Pancreas (tissue), 10 donors: ENCODE measurements around the gene CLDN17. TPM values are rescaled to one million over a fixed set of nuclear protein-coding genes. Genes with fewer than 3 reads are reported as not detected.

Source experiments
- ATAC-seq, 4 donors: fragments of 200-7000 bp; cut with Tn5 transposase; one replicate each; pipeline versions ENCODE4 v1.8.0 to v1.9.1; 2020; ENCODE audit warnings: mild to moderate bottlenecking in 4 of 4, moderate library complexity in 4 of 4
- DNase-seq, 6 donors: peaks; one replicate each; pipeline ENCODE4 v3.0.0-alpha.2; 2020
- FAIRE-seq: peaks from 2 replicates; lab custom pipeline; 2012; peaks lifted over from hg19 to GRCh38; lab: Jason Lieb, UNC
- H3K27ac ChIP-seq, 4 donors: fragments of 200-600 bp; sonication (generic); 1 replicate in 3 of 4; 2 replicates in 1 of 4; pipeline versions ENCODE4 v1.5.0 to v1.8.0; 2020
- H3K27me3 ChIP-seq, 4 donors: fragments of 200-600 bp; one replicate each; pipeline ENCODE4 v1.8.0; 2021
- H3K36me3 ChIP-seq, 3 donors: fragments of 200-600 bp; sonication (generic) in 1 of 3; one replicate each; pipeline versions ENCODE4 v1.5.0 to v1.8.0; 2020 to 2021
- H3K4me1 ChIP-seq, 3 donors: fragments of 200-600 bp; one replicate each; pipeline ENCODE4 v1.8.0; 2021
- H3K4me3 ChIP-seq, 4 donors: fragments of 200-600 bp; sonication (generic) in 2 of 4; one replicate each; pipeline versions ENCODE4 v1.5.0 to v1.8.0; 2020 to 2021
- H3K9me3 ChIP-seq, 4 donors: fragments of 200-600 bp; one replicate each; pipeline ENCODE4 v1.8.0; 2021
- CTCF ChIP-seq, 4 donors: fragments of 200-600 bp; sonication (generic) in 3 of 4; IDR thresholded peaks; one replicate each; pipeline versions ENCODE4 v1.5.0 to v1.8.0; 2021; ENCODE audit warnings: antibody characterized with exemption in 4 of 4
- WGBS, 2 donors: extraction: QIAGEN DNeasy Blood & Tissue Kit; methylation state at CpG; one replicate each; pipeline ENCODE4 v1.1.7; 2013; 5-methylcytosine and 5-hydroxymethylcytosine counted together
- intact Hi-C, 3 donors: fragments of 100-400 bp; cut with DNase I; formaldehyde crosslinking; loops; one replicate each; pipeline versions ENCODE4 v1.11.1 to v1.14.2; 2022
- polyA plus RNA-seq, 2 donors: library from polyadenylated mRNA; stranded (reverse); fragments of 200-250 nt; gene quantifications; one replicate each; pipeline ENCODE4 v1.2.3, GENCODE V29; 2013
- total RNA-seq, 6 donors: library from RNA; stranded (reverse); fragmentation: NEBNext Ultra II Directional in 4 of 6; extraction: Animal tissue kit (Norgen Biotek cat#: 25700) in 4 of 6; gene quantifications; one replicate each; pipeline versions ENCODE4 v1.2.1 to v1.2.4, GENCODE V29; 2021 to 2023
- donor health status: healthy with polysubstance abuse.
- donor health status: DM: no; HTN: no; CAD: no; lungs with moderate emphysema.
- donor health status: DM: no; HTN: no; CAD: no.
- donor health status: control.
- donor health status: control.
- donor health status: Bipolar disorder and iron deficiency.
- donor health status: DM: yes; HTN: yes; CAD: no.
- donor health status: DM: no; HTN: no; CAD: no.
- donor health status: DM: no; HTN: no; CAD: no.
- donor health status: DM: yes; HTN: yes; CAD: no.

CLDN17 gene
- total and polyA plus RNA-seq, 8 donors, result not detected

DNA sequence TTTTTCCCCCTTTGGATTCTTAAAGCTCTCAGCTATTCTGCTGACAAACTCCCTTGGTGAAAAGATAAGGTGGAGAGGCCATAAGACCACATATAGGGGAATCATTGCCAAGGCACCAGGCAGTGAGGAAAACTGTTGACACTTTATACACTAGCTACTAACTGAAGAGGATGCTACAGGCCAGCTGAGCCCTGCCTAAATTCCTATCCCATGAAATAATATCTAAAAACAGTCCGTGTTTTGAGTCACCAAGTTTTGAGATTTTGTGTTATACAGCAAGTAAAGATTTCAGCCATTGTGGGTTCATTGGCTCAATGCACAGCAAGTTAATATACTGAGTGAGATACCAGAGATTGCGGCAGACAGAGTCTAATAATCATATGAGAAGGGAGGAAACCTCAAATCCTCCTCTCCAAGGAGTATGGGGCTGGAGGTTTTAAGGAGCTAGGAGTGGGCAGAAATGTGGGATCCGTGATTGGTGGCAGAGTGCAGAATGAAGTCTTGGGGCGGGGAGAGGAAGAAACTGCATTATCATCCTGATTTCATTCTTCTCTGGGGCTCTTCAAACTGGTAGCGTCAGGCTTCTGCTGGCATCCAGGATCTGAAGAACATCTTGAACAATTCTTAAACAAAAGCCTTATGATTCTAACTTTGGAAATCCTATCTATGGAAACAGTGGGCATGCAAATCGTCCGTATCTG is 40.1 kb upstream of the CLDN17 start:
- H3K36me3 ChIP-seq, result no peaks in the 10 kb centered on the region
- no peak overlapping the region for H3K27ac ChIP-seq
- WGBS, 2 donors, result 66 to 76% methylated on average over 7 of the region's 7 CpGs
- H3K9me3 ChIP-seq, result no peaks in the 10 kb centered on the region
- no peaks in the 10 kb centered on the region for H3K4me1 ChIP-seq
- no peak overlapping the region for H3K4me3 ChIP-seq
- no peak for TF ChIP-seq CTCF (IDR thresholded peaks at IDR 0.05)
- ATAC-seq, result no peak
- no peak for FAIRE-seq
- DNase-seq, result no peak
- intact Hi-C loops, result no loop called here
- no peaks in the 10 kb centered on the region for H3K27me3 ChIP-seq

GRCh38 chr21:30200000-30200399 is 33.4 kb upstream of the CLDN17 start:
- DNase-seq (no peak), FAIRE-seq (no peak), ATAC-seq (no peak)
- no peak overlapping the region for H3K27ac ChIP-seq
- H3K27me3 ChIP-seq, result no peaks in the 10 kb centered on the region
- WGBS, 2 donors, result 31 to 38% methylated on average over 2 of the region's 2 CpGs
- H3K4me1 ChIP-seq, result no peaks in the 10 kb centered on the region
- intact Hi-C loops, result no loop called here
- TF ChIP-seq CTCF (IDR thresholded peaks at IDR 0.05), result no peak
- no peak overlapping the region for H3K4me3 ChIP-seq
- H3K9me3 ChIP-seq, result no peaks in the 10 kb centered on the region
- no peaks in the 10 kb centered on the region for H3K36me3 ChIP-seq

GRCh38 chr21:30194701-30195299 is 28.2 kb upstream of the CLDN17 start:
- FAIRE-seq, result peak; percentile 49
- Histone ChIP-seq H3K4me3 (no peak overlapping the region), H3K4me1 (peaks cover 0 to 3% (median 0%) of the 10 kb centered on the region in 3 donors), H3K27me3 (no peaks in the 10 kb centered on the region), H3K27ac (no peak overlapping the region), H3K36me3 (no peaks in the 10 kb centered on the region), H3K9me3 (no peaks in the 10 kb centered on the region)
- TF ChIP-seq CTCF (IDR thresholded peaks at IDR 0.05), result peak; percentile 28 to 39 (median 34)
- intact Hi-C loops, result no loop called here
- no peak for DNase-seq
- ATAC-seq, result peak in 2 of 4 donors; percentile 53 to 64
- WGBS, 2 donors, result 45 to 50% methylated on average over 2 of the region's 2 CpGs

DNA sequence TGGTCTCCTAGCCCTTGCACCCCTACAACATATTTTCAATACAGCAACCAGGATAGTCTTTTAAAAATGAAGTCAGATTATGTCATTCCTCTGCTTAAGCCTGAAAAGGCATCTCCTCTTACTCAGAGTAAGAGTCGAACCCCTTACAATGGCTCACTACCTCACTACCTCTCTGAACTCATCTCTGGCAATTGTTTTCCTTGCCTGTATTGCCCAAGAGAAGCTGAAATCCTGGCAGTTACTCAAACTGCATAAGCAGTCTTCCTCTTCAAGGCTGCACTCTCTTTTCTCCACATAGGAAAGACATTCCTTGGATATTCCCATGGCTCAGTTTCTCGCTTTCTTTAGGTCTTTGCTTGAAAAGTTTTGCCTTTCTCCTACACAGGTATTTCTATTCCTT is 26.6 kb upstream of the CLDN17 start:
- Histone ChIP-seq H3K9me3 (no peaks in the 10 kb centered on the region), H3K27ac (no peak overlapping the region), H3K4me1 (peaks cover 0 to 4% (median 0%) of the 10 kb centered on the region in 3 donors), H3K4me3 (no peak overlapping the region), H3K36me3 (no peaks in the 10 kb centered on the region), H3K27me3 (no peaks in the 10 kb centered on the region)
- ATAC-seq (no peak), DNase-seq (no peak), FAIRE-seq (no peak)
- 75 to 82% methylated on average over 2 of the region's 2 CpGs for WGBS, 2 donors
- TF ChIP-seq CTCF (IDR thresholded peaks at IDR 0.05), result no peak
- intact Hi-C loops, result no loop called here

GRCh38 chr21:30190554-30190953 is 23.9 kb upstream of the CLDN17 start:
- no peak for FAIRE-seq
- TF ChIP-seq CTCF (IDR thresholded peaks at IDR 0.05), result no peak
- 87 to 90% methylated on average over 7 of the region's 7 CpGs for WGBS, 2 donors
- Histone ChIP-seq H3K9me3 (no peaks in the 10 kb centered on the region), H3K27ac (no peak overlapping the region), H3K36me3 (no peaks in the 10 kb centered on the region), H3K27me3 (no peaks in the 10 kb centered on the region), H3K4me1 (peaks cover 0 to 4% (median 0%) of the 10 kb centered on the region in 3 donors), H3K4me3 (no peak overlapping the region)
- ATAC-seq, result no peak
- intact Hi-C loops, result no loop called here
- DNase-seq, result no peak
